Trophoblast cell (in vitro differentiated cells and primary cell): Measurements from ENCODE around the gene NFKBIZ.
A peak's percentile ranks its signal among the peaks of the same experiment; 100 is the strongest.

ENCODE experiments used
- DNase-seq, 2 donors: peaks; one replicate each; pipeline ENCODE4 v3.0.0-alpha.2; 2016
- H2AFZ ChIP-seq: 2 replicates; pipeline ENCODE4 v1.6.1; 2013; ENCODE audit warnings: low read length, moderate library complexity, mild to moderate bottlenecking; ENCODE audit not compliant: insufficient read depth, poor library complexity
- H2AK5ac ChIP-seq: 2 replicates; pipeline ENCODE4 v1.6.1; 2013; ENCODE audit warnings: mild to moderate bottlenecking, low read length
- H2BK120ac ChIP-seq: 2 replicates; pipeline ENCODE4 v1.6.1; 2013; ENCODE audit warnings: low read length, mild to moderate bottlenecking, moderate library complexity; ENCODE audit not compliant: insufficient read depth, poor library complexity
- H2BK12ac ChIP-seq: 2 replicates; pipeline ENCODE4 v1.6.1; 2013; ENCODE audit warnings: mild to moderate bottlenecking, low read length, moderate library complexity
- H2BK5ac ChIP-seq: 2 replicates; pipeline ENCODE4 v1.6.1; 2013; ENCODE audit warnings: low read length, low read depth, moderate library complexity, mild to moderate bottlenecking; ENCODE audit not compliant: poor library complexity
- H3K14ac ChIP-seq: 2 replicates; pipeline ENCODE4 v1.6.1; 2013; ENCODE audit warnings: mild to moderate bottlenecking, low read length
- H3K18ac ChIP-seq: 2 replicates; pipeline ENCODE4 v1.6.1; 2013; ENCODE audit warnings: mild to moderate bottlenecking, low read length
- H3K23ac ChIP-seq: 2 replicates; pipeline ENCODE4 v1.6.1; 2013; ENCODE audit warnings: low read length
- H3K27ac ChIP-seq: 2 replicates; pipeline ENCODE4 v1.5.1; 2013; ENCODE audit warnings: low read depth, mild to moderate bottlenecking, inconsistent platforms, low read length, moderate library complexity
- H3K27me3 ChIP-seq: 2 replicates; pipeline ENCODE4 v1.6.1; 2013; ENCODE audit warnings: inconsistent platforms, mild to moderate bottlenecking, low read length, moderate library complexity; ENCODE audit not compliant: insufficient read depth
- H3K36me3 ChIP-seq, 2 experiments: 1 replicate in 1 of 2; 2 replicates in 1 of 2; pipeline ENCODE4 v1.6.1; 2013; ENCODE audit warnings: low read length in 2 of 2, mild to moderate bottlenecking in 2 of 2, moderate library complexity in 1 of 2; ENCODE audit not compliant: insufficient read depth in 2 of 2, control insufficient read depth in 1 of 2
- H3K4ac ChIP-seq: 2 replicates; pipeline ENCODE4 v1.6.1; 2013; ENCODE audit warnings: low read depth, mild to moderate bottlenecking, low read length, moderate library complexity
- H3K4me1 ChIP-seq, 2 experiments: 1 replicate in 1 of 2; 2 replicates in 1 of 2; pipeline ENCODE4 v1.6.1; 2013; ENCODE audit warnings: low read length in 2 of 2, mild to moderate bottlenecking in 2 of 2, moderate library complexity in 1 of 2; ENCODE audit not compliant: insufficient read depth in 2 of 2, control insufficient read depth in 1 of 2
- H3K4me2 ChIP-seq: 2 replicates; pipeline ENCODE4 v1.6.1; 2013; ENCODE audit warnings: inconsistent platforms, mild to moderate bottlenecking, low read length, moderate library complexity
- H3K4me3 ChIP-seq: 2 replicates; pipeline ENCODE4 v1.5.1; 2013; ENCODE audit warnings: mild to moderate bottlenecking, low read depth, low read length, inconsistent platforms
- H3K79me1 ChIP-seq: one replicate; pipeline ENCODE4 v1.6.1; 2013; ENCODE audit warnings: low read length
- H3K79me2 ChIP-seq: 2 replicates; pipeline ENCODE4 v1.6.1; 2013; ENCODE audit warnings: low read length, mild to moderate bottlenecking; ENCODE audit not compliant: control insufficient read depth, insufficient read depth, poor library complexity
- H3K9ac ChIP-seq: 2 replicates; pipeline ENCODE4 v1.6.1; 2013; ENCODE audit warnings: mild to moderate bottlenecking, low read length
- H3K9me3 ChIP-seq: 2 replicates; pipeline ENCODE4 v1.6.1; 2013; ENCODE audit warnings: low read depth, mild to moderate bottlenecking, control low read depth, inconsistent platforms, low read length; ENCODE audit not compliant: insufficient read depth
- H4K12ac ChIP-seq: 2 replicates; pipeline ENCODE4 v1.6.1; 2013; ENCODE audit warnings: low read depth, mild to moderate bottlenecking, low read length, moderate library complexity
- H4K8ac ChIP-seq: 2 replicates; pipeline ENCODE4 v1.6.1; 2013; ENCODE audit warnings: low read depth, mild to moderate bottlenecking, low read length, moderate library complexity
- H4K91ac ChIP-seq: one replicate; pipeline ENCODE4 v1.6.1; 2013; ENCODE audit warnings: low read depth, mild to moderate bottlenecking, low read length, moderate library complexity
- WGBS: extraction: QIAGEN DNeasy Blood & Tissue Kit; methylation state at CpG from one replicate; pipeline ENCODE4 v1.1.7; 2013; ENCODE audit warnings: missing lambda C conversion rate; ENCODE audit not compliant: insufficient read length, insufficient coverage; ENCODE audit errors: extremely low coverage; 5-methylcytosine and 5-hydroxymethylcytosine counted together

The NFKBIZ gene

GRCh38 chr3:101897013-101897412 lies 47.7 kb downstream of the NFKBIZ start:
- Histone ChIP-seq H2AK5ac (no peak overlapping the region), H3K4ac (no peak overlapping the region), H3K23ac (no peak overlapping the region), H3K9me3 (no peaks in the 10 kb centered on the region), H3K27me3 (no peaks in the 10 kb centered on the region), H3K4me3 (no peak overlapping the region), H3K27ac (no peak overlapping the region), H2BK120ac (no peak overlapping the region), H3K14ac (no peak overlapping the region), H2BK5ac (no peak overlapping the region), H3K9ac (no peak overlapping the region), H4K12ac (no peak overlapping the region), H2AFZ (no peak overlapping the region), H3K79me1 (no peaks in the 10 kb centered on the region), H3K36me3 (no peaks in the 10 kb centered on the region), H4K8ac (no peak overlapping the region), H2BK12ac (no peak overlapping the region), H4K91ac (no peak overlapping the region), H3K18ac (no peak overlapping the region), H3K4me1 (peaks cover 0 to 3% of the 10 kb centered on the region in 2 experiments), H3K4me2 (no peak overlapping the region), H3K79me2 (no peaks in the 10 kb centered on the region)
- DNase-seq = no peak
- no CpG with 5 or more reads among the region's 5 CpGs for WGBS

DNA sequence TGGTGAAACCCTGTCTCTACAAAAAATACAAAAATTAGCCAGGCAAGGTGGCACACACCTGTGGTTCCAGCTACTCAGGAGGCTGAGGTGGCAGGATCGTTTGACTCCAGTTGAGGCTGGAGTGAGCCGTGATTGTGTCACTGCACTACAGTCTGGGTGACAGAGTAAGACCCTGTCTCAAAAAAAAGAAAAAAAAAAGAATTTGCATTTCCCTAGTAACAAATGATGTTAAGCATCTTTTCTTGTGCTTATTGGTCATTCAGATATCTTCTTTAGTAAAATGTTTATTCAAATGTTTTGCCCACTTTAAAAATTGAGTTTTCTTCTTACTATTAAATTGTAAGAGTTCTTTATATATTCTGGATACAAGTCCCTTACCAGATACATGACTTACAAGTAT lies 48.7 kb downstream of the NFKBIZ start:
- Histone ChIP-seq H3K18ac (no peak overlapping the region), H3K79me2 (no peaks in the 10 kb centered on the region), H3K9me3 (no peaks in the 10 kb centered on the region), H3K4me1 (peaks cover 0 to 3% of the 10 kb centered on the region in 2 experiments), H3K27me3 (no peaks in the 10 kb centered on the region), H3K79me1 (no peaks in the 10 kb centered on the region), H3K4me2 (no peak overlapping the region), H3K4me3 (no peak overlapping the region), H2BK120ac (no peak overlapping the region), H3K14ac (no peak overlapping the region), H3K4ac (no peak overlapping the region), H4K91ac (no peak overlapping the region), H2BK5ac (no peak overlapping the region), H4K8ac (no peak overlapping the region), H2BK12ac (no peak overlapping the region), H3K27ac (no peak overlapping the region), H4K12ac (no peak overlapping the region), H2AK5ac (no peak overlapping the region), H2AFZ (no peak overlapping the region), H3K36me3 (no peaks in the 10 kb centered on the region), H3K9ac (no peak overlapping the region), H3K23ac (no peak overlapping the region)
- WGBS = no CpG with 5 or more reads among the region's 2 CpGs
- DNase-seq = no peak

GRCh38 chr3:101898752-101899169 lies 49.4 kb downstream of the NFKBIZ start:
- no peak overlapping the region for H3K9ac ChIP-seq
- H3K14ac ChIP-seq = no peak overlapping the region
- H3K18ac ChIP-seq = no peak overlapping the region
- no peak overlapping the region for H2BK12ac ChIP-seq
- no peaks in the 10 kb centered on the region for H3K79me1 ChIP-seq
- no CpG with 5 or more reads among the region's 5 CpGs for WGBS
- H3K9me3 ChIP-seq = no peaks in the 10 kb centered on the region
- H2AK5ac ChIP-seq = no peak overlapping the region
- H4K91ac ChIP-seq = no peak overlapping the region
- no peak overlapping the region for H4K8ac ChIP-seq
- no peaks in the 10 kb centered on the region for H3K36me3 ChIP-seq
- H3K4me1 ChIP-seq = peaks cover 0 to 3% of the 10 kb centered on the region in 2 experiments
- no peak overlapping the region for H3K23ac ChIP-seq
- H3K79me2 ChIP-seq = no peaks in the 10 kb centered on the region
- H3K27me3 ChIP-seq = no peaks in the 10 kb centered on the region
- no peak overlapping the region for H2AFZ ChIP-seq
- no peak overlapping the region for H3K4me3 ChIP-seq
- no peak overlapping the region for H2BK120ac ChIP-seq
- DNase-seq = peak in 1 of 2 donors; percentile 25
- H4K12ac ChIP-seq = no peak overlapping the region
- H3K4me2 ChIP-seq = no peak overlapping the region
- no peak overlapping the region for H2BK5ac ChIP-seq
- H3K4ac ChIP-seq = no peak overlapping the region
- no peak overlapping the region for H3K27ac ChIP-seq

DNA sequence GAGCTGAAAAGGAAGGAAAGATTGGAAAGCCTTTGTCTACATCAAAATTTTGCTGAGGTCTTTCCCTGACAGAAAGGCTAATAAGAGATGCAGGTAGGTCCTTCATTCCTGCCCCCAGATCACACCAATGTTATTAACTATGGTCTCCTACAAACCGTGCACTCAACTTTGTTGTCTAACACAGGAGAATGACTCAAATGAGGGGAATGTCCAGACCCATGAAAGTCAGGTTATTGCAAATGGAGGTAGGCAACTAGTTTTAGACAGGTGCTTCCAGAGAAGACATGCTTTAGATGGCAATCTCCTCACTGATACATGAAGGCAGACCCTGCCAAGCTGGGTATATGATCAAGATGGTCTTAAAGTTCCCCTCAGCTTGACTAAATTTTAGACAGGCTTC lies 51.0 kb downstream of the NFKBIZ start:
- Histone ChIP-seq H2BK120ac (no peak overlapping the region), H3K23ac (no peak overlapping the region), H4K12ac (no peak overlapping the region), H2AFZ (no peak overlapping the region), H2BK12ac (no peak overlapping the region), H2BK5ac (no peak overlapping the region), H3K36me3 (no peaks in the 10 kb centered on the region), H2AK5ac (no peak overlapping the region), H3K18ac (no peak overlapping the region), H3K4ac (no peak overlapping the region), H3K27ac (no peak overlapping the region), H3K4me2 (no peak overlapping the region), H3K9me3 (no peaks in the 10 kb centered on the region), H3K4me3 (no peak overlapping the region), H3K79me1 (no peaks in the 10 kb centered on the region), H4K91ac (no peak overlapping the region), H3K14ac (no peak overlapping the region), H3K79me2 (no peaks in the 10 kb centered on the region), H4K8ac (no peak overlapping the region), H3K27me3 (no peaks in the 10 kb centered on the region), H3K9ac (no peak overlapping the region), H3K4me1 (peaks cover 0 to 3% of the 10 kb centered on the region in 2 experiments)
- no CpG with 5 or more reads among the region's 1 CpG for WGBS
- peak; percentile 23 to 79 for DNase-seq
